K562 (cell line): ENCODE results near the gene CUX1. TPM values are rescaled to one million over a fixed set of nuclear protein-coding genes. Genes with fewer than 3 reads are reported as not detected.

Experiments
- COPS2 ChIP-seq: fragments of 450-650 bp; conservative IDR thresholded peaks from 2 replicates; pipeline ENCODE4 v1.6.1; 2016; ENCODE audit warnings: mild to moderate bottlenecking, moderate library complexity
- ETV5 ChIP-seq: sonication (generic); formaldehyde crosslinking; IDR thresholded peaks from 2 replicates; pipeline ENCODE4 v1.4.0; 2020; ENCODE audit warnings: low read depth, mild to moderate bottlenecking, missing genetic modification reagents
- EZH2 ChIP-seq: IDR thresholded peaks from 2 replicates; pipeline ENCODE4 v1.6.1; 2012; ENCODE audit warnings: low read depth, mild to moderate bottlenecking, inconsistent platforms, low read length, borderline replicate concordance
- FOXA3 ChIP-seq, 2 experiments: fragments of 450-650 bp in 1 of 2; sonication (generic) in 1 of 2; formaldehyde crosslinking; IDR thresholded peaks in 1 of 2; conservative IDR thresholded peaks in 1 of 2; 2 replicates each; pipeline versions ENCODE4 v1.4.0 to v1.8.0; 2020 to 2022; ENCODE audit warnings: mild to moderate bottlenecking in 2 of 2, missing genetic modification reagents in 1 of 2
- JUND ChIP-seq, 2 experiments: IDR thresholded peaks; 2 replicates in 1 of 2; 3 replicates in 1 of 2; pipeline ENCODE4 v1.6.1; 2011; ENCODE audit warnings: borderline replicate concordance in 2 of 2, low read depth in 2 of 2, low read length in 2 of 2, improper control_type of control experiment in 1 of 2, missing biosample characterization in 1 of 2, missing genetic modification characterization in 1 of 2, missing genetic modification reagents in 1 of 2
- MCM5 ChIP-seq: fragments of 450-650 bp; IDR thresholded peaks from 2 replicates; pipeline ENCODE4 v1.6.1; 2016; ENCODE audit warnings: low read depth
- PHF21A ChIP-seq: fragments of 450-650 bp; IDR thresholded peaks from 2 replicates; pipeline ENCODE4 v1.6.1; 2017; ENCODE audit warnings: low read depth, borderline replicate concordance
- XRCC4 ChIP-seq: IDR thresholded peaks from one replicate; pipeline ENCODE4 v1.6.1; 2011; ENCODE audit not compliant: insufficient read depth, insufficient read length; ENCODE audit errors: extremely low read depth
- ZNF311 ChIP-seq: fragments of 250-450 bp; sonication (Bioruptor Pico); IDR thresholded peaks from 2 replicates; pipeline ENCODE4 v1.4.0; 2020; ENCODE audit warnings: mild to moderate bottlenecking, moderate library complexity
- polyA plus RNA-seq, 8 experiments: library from polyadenylated mRNA; depleted of rRNA in 4 of 8; stranded (reverse) in 5 of 8; unstranded in 3 of 8; fragments of >200 nt; fragmentation: Nextera tagmentation in 2 of 8; fragmentation: Illumina TruSeq in 1 of 8; extraction: Ambion mirVana in 2 of 8; extraction: Trizol in 1 of 8; gene quantifications; 2 replicates each; pipeline versions ENCODE4 v1.2.1 to v1.2.3, GENCODE V29; 2011 to 2014; ENCODE audit warnings: inconsistent platforms in 1 of 8, missing spikeins in 1 of 8
- total RNA-seq, 7 experiments: library from RNA; depleted of rRNA in 6 of 7; stranded (reverse); fragments of >200 nt in 6 of 7; fragmentation: Illumina TruSeq in 2 of 7; extraction: Trizol in 2 of 7; gene quantifications; 2 replicates each; pipeline versions ENCODE4 v1.2.1 to v1.2.3, GENCODE V29; 2011 to 2021; ENCODE audit warnings: low replicate concordance in 1 of 7
- TF ChIP-seq, protein P1 (sequence below): fragments of 250-450 bp; sonication (Bioruptor Pico); IDR thresholded peaks from 2 replicates; pipeline ENCODE4 v1.4.0; 2020
- TF ChIP-seq, protein P2 (sequence below): fragments of 250-450 bp; sonication (Bioruptor Pico); IDR thresholded peaks from 2 replicates; pipeline ENCODE4 v1.8.0; 2021; ENCODE audit warnings: mild to moderate bottlenecking, moderate library complexity
- TF ChIP-seq, protein P3 (sequence below): fragments of 200-400 bp; formaldehyde crosslinking; IDR thresholded peaks from 2 replicates; pipeline ENCODE4 v1.6.1; 2017; ENCODE audit warnings: mild to moderate bottlenecking, low read depth, low read length, moderate library complexity
- TF ChIP-seq, protein P4 (sequence below): fragments of 450-650 bp; IDR thresholded peaks from 2 replicates; pipeline ENCODE4 v1.6.1; 2016; ENCODE audit warnings: antibody characterized with exemption

Gene CUX1
- total and polyA plus RNA-seq, 9 of the 15 experiments (the other 6 are each of a cell fraction or from before 2014, with no cell fraction given), result 3.6 to 55.3 (median 25.2) TPM

DNA sequence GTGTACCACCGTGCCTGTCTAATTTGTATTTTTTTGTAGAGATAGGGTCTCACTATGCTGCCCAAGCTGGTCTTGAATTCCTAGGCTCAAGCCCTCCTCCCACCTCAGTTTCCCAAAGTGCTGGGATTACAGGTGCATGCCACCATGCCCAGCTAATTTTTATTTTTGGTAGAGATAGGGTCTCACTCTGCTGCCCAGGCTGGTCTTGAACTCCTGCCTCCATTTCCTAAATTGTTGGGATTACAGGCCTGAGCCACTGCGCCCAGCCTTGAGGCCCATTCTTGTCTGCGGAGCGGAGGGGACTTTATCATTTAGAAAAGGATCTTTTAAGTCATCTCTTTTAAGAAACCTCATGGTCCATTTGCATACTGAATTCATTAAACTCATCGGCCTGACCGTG is 247.8 kb downstream of the CUX1 start (continued):
- TF ChIP-seq, protein P1, sequence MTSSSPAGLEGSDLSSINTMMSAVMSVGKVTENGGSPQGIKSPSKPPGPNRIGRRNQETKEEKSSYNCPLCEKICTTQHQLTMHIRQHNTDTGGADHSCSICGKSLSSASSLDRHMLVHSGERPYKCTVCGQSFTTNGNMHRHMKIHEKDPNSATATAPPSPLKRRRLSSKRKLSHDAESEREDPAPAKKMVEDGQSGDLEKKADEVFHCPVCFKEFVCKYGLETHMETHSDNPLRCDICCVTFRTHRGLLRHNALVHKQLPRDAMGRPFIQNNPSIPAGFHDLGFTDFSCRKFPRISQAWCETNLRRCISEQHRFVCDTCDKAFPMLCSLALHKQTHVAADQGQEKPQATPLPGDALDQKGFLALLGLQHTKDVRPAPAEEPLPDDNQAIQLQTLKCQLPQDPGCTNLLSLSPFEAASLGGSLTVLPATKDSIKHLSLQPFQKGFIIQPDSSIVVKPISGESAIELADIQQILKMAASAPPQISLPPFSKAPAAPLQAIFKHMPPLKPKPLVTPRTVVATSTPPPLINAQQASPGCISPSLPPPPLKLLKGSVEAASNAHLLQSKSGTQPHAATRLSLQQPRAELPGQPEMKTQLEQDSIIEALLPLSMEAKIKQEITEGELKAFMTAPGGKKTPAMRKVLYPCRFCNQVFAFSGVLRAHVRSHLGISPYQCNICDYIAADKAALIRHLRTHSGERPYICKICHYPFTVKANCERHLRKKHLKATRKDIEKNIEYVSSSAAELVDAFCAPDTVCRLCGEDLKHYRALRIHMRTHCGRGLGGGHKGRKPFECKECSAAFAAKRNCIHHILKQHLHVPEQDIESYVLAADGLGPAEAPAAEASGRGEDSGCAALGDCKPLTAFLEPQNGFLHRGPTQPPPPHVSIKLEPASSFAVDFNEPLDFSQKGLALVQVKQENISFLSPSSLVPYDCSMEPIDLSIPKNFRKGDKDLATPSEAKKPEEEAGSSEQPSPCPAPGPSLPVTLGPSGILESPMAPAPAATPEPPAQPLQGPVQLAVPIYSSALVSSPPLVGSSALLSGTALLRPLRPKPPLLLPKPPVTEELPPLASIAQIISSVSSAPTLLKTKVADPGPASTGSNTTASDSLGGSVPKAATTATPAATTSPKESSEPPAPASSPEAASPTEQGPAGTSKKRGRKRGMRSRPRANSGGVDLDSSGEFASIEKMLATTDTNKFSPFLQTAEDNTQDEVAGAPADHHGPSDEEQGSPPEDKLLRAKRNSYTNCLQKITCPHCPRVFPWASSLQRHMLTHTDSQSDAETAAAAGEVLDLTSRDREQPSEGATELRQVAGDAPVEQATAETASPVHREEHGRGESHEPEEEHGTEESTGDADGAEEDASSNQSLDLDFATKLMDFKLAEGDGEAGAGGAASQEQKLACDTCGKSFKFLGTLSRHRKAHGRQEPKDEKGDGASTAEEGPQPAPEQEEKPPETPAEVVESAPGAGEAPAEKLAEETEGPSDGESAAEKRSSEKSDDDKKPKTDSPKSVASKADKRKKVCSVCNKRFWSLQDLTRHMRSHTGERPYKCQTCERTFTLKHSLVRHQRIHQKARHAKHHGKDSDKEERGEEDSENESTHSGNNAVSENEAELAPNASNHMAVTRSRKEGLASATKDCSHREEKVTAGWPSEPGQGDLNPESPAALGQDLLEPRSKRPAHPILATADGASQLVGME (CRISPR knock-in tag), result no peak
- TF ChIP-seq PHF21A (no peak), ZNF311 (CRISPR knock-in tag) (no peak), XRCC4 (no peak), FOXA3 (CRISPR knock-in tag; conservative IDR thresholded peaks at IDR 0.05 in 1 of 2, IDR thresholded peaks at IDR 0.05 in 1 of 2) (no peak), EZH2 (no peak), COPS2 (no peak), ETV5 (CRISPR knock-in tag) (no peak), JUND (IDR thresholded peaks at IDR 0.05; ENCODE audit: borderline replicate concordance, low read depth, low read length) (no peak), JUND (tag; IDR thresholded peaks at IDR 0.05; ENCODE audit: borderline replicate concordance, low read depth, low read length) (no peak), MCM5 (no peak)
- TF ChIP-seq, protein P2, sequence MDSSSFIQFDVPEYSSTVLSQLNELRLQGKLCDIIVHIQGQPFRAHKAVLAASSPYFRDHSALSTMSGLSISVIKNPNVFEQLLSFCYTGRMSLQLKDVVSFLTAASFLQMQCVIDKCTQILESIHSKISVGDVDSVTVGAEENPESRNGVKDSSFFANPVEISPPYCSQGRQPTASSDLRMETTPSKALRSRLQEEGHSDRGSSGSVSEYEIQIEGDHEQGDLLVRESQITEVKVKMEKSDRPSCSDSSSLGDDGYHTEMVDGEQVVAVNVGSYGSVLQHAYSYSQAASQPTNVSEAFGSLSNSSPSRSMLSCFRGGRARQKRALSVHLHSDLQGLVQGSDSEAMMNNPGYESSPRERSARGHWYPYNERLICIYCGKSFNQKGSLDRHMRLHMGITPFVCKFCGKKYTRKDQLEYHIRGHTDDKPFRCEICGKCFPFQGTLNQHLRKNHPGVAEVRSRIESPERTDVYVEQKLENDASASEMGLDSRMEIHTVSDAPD (CRISPR knock-in tag), result no peak
- TF ChIP-seq, protein P3, sequence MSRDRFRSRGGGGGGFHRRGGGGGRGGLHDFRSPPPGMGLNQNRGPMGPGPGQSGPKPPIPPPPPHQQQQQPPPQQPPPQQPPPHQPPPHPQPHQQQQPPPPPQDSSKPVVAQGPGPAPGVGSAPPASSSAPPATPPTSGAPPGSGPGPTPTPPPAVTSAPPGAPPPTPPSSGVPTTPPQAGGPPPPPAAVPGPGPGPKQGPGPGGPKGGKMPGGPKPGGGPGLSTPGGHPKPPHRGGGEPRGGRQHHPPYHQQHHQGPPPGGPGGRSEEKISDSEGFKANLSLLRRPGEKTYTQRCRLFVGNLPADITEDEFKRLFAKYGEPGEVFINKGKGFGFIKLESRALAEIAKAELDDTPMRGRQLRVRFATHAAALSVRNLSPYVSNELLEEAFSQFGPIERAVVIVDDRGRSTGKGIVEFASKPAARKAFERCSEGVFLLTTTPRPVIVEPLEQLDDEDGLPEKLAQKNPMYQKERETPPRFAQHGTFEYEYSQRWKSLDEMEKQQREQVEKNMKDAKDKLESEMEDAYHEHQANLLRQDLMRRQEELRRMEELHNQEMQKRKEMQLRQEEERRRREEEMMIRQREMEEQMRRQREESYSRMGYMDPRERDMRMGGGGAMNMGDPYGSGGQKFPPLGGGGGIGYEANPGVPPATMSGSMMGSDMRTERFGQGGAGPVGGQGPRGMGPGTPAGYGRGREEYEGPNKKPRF, result no peak
- TF ChIP-seq, protein P4, sequence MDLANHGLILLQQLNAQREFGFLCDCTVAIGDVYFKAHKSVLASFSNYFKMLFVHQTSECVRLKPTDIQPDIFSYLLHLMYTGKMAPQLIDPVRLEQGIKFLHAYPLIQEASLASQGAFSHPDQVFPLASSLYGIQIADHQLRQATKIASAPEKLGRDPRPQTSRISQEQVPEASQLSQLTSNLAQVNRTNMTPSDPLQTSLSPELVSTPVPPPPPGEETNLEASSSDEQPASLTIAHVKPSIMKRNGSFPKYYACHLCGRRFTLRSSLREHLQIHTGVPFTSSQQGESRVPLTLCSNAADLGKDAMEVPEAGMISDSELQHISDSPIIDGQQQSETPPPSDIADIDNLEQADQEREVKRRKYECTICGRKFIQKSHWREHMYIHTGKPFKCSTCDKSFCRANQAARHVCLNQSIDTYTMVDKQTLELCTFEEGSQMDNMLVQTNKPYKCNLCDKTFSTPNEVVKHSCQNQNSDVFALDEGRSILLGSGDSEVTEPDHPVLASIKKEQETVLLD, result no peak
